Gastrocnemius medialis (tissue), 4 donors: ENCODE data around the gene MYO1G.

ENCODE experiments used
- CTCF ChIP-seq, 5 experiments: fragments of 450-650 bp in 3 of 5; fragments of 200-600 bp in 2 of 5; sonication (generic) in 2 of 5; IDR thresholded peaks in 4 of 5; conservative IDR thresholded peaks in 1 of 5; 1 replicate in 4 of 5; 2 replicates in 1 of 5; pipeline ENCODE4 v1.5.1; 2016 to 2019; ENCODE audit warnings: antibody characterized with exemption in 5 of 5, mild to moderate bottlenecking in 3 of 5, moderate library complexity in 3 of 5
- POLR2A ChIP-seq, 2 donors: fragments of 450-650 bp; IDR thresholded peaks; one replicate each; pipeline ENCODE4 v1.6.1; 2017; ENCODE audit warnings: antibody characterized with exemption in 2 of 2, mild to moderate bottlenecking in 2 of 2, moderate library complexity in 2 of 2

- TF ChIP-seq CTCF (IDR thresholded peaks at IDR 0.05 in 4 of 5, conservative IDR thresholded peaks at IDR 0.05 in 1 of 5) (no peak), POLR2A (IDR thresholded peaks at IDR 0.05) (no peak)
These were observed 48.4 kb upstream of the MYO1G start for GRCh38 chr7:45026984-45027773.
